Right lobe of liver (tissue), 6 donors: ENCODE data around the gene CAMKK1. TPM values are rescaled to one million over a fixed set of nuclear protein-coding genes. Genes with fewer than 3 reads are reported as not detected.

Experiments
- ATAC-seq, 4 donors: fragments of 200-7000 bp; cut with Tn5 transposase; one replicate each; pipeline ENCODE4 v1.9.1; 2020; ENCODE audit warnings: mild to moderate bottlenecking in 4 of 4, moderate library complexity in 4 of 4
- DNase-seq, 3 donors: peaks; one replicate each; pipeline ENCODE4 v3.0.0-alpha.2; 2020
- H3K27ac ChIP-seq, 3 donors: fragments of 200-600 bp; one replicate each; pipeline ENCODE4 v1.8.0; 2022
- H3K27me3 ChIP-seq, 2 donors: fragments of 200-600 bp; one replicate each; pipeline ENCODE4 v1.8.0; 2022
- H3K36me3 ChIP-seq, 4 donors: fragments of 200-600 bp; sonication (generic) in 1 of 4; one replicate each; pipeline versions ENCODE4 v1.5.1 to v1.8.0; 2017 to 2022; ENCODE audit warnings: control low read depth in 1 of 4
- H3K4me1 ChIP-seq, 4 donors: fragments of 200-600 bp; sonication (generic) in 1 of 4; one replicate each; pipeline versions ENCODE4 v1.5.1 to v1.8.0; 2017 to 2022; ENCODE audit warnings: control low read depth in 1 of 4
- H3K4me3 ChIP-seq, 3 donors: fragments of 200-600 bp; one replicate each; pipeline ENCODE4 v1.8.0; 2022
- H3K9me3 ChIP-seq, 4 donors: fragments of 200-600 bp; sonication (generic) in 1 of 4; one replicate each; pipeline versions ENCODE4 v1.5.1 to v1.8.0; 2017 to 2022; ENCODE audit warnings: control low read depth in 1 of 4
- CTCF ChIP-seq, 4 donors: fragments of 200-600 bp in 3 of 4; fragments of 450-650 bp in 1 of 4; IDR thresholded peaks; one replicate each; pipeline versions ENCODE4 v1.5.1 to v1.8.0; 2016 to 2022; ENCODE audit warnings: antibody characterized with exemption in 4 of 4, mild to moderate bottlenecking in 2 of 4
- POLR2A ChIP-seq: fragments of 450-650 bp; IDR thresholded peaks from one replicate; pipeline ENCODE4 v1.6.1; 2017; ENCODE audit warnings: antibody characterized with exemption, mild to moderate bottlenecking
- WGBS: methylation state at CpG from one replicate; pipeline ENCODE4 v1.1.6; 2018; ENCODE audit warnings: low coverage, low lambda C conversion rate; ENCODE audit not compliant: insufficient coverage; ENCODE audit errors: missing lambda C conversion rate; 5-methylcytosine and 5-hydroxymethylcytosine counted together
- intact Hi-C, 2 donors: fragments of 100-400 bp; cut with DNase I; formaldehyde crosslinking; loops; one replicate each; pipeline versions ENCODE4 v1.11.2 to v1.14.1; 2022
- total RNA-seq, 6 experiments: library from RNA; depleted of rRNA in 2 of 6; stranded (reverse); fragments of >200 nt in 2 of 6; fragmentation: NEBNext Ultra II Directional in 3 of 6; extraction: Animal tissue kit (Norgen Biotek cat#: 25700) in 3 of 6; gene quantifications; one replicate each; pipeline versions ENCODE4 v1.1.0 to v1.2.4, GENCODE V29; 2016 to 2023
- donor health status: DM: no; HTN: yes; CAD: no.
- donor health status: DM: no; HTN: no; CAD: no.
- donor health status: DM: no; HTN: no; CAD: no.
- donor health status: DM: no; HTN: yes; CAD: no.
- donor health status: DM: no; HTN: yes; CAD: no.

CAMKK1 gene
- total RNA-seq, 6 experiments from 2014 or later: 0.35 to 1.1 (median 0.47) TPM

GRCh38 chr17:3893720-3894116 lies 865 bp upstream of the CAMKK1 start:
- WGBS: 82% methylated on average over 5 of the region's 7 CpGs
- Histone ChIP-seq H3K4me1 (peaks cover 0 to 11% (median 3%) of the 10 kb centered on the region in 4 donors), H3K4me3 (no peak overlapping the region)

GRCh38 chr17:3892095-3892998 lies 506 bp downstream of the CAMKK1 start:
- peak overlapping the region; percentile 44 to 60 (median 50) for H3K4me3 ChIP-seq
- no peaks in the 10 kb centered on the region for H3K36me3 ChIP-seq
- intact Hi-C loops: no loop called here
- DNase-seq (peak; percentile 68 to 84 (median 80)), ATAC-seq (peak; percentile 44 to 60 (median 54))
- H3K9me3 ChIP-seq: no peaks in the 10 kb centered on the region
- H3K27ac ChIP-seq: peak overlapping the region in 2 of 3 donors; percentile 17 to 47
- WGBS: no CpG with 5 or more reads among the region's 96 CpGs
- peaks cover 0 to 13% (median 3%) of the 10 kb centered on the region in 4 donors for H3K4me1 ChIP-seq
- TF ChIP-seq POLR2A (no peak), CTCF (IDR thresholded peaks at IDR 0.05) (no peak)
- H3K27me3 ChIP-seq: no peaks in the 10 kb centered on the region

More at GRCh38 chr17:3893720-3894116, 865 bp upstream of the CAMKK1 start:
- peak overlapping the region; percentile 24 to 76 (median 48) for H3K27ac ChIP-seq
- no peaks in the 10 kb centered on the region for H3K9me3 ChIP-seq
- TF ChIP-seq POLR2A (no peak), CTCF (IDR thresholded peaks at IDR 0.05) (no peak)
- H3K27me3 ChIP-seq: no peaks in the 10 kb centered on the region
- H3K36me3 ChIP-seq: no peaks in the 10 kb centered on the region
- intact Hi-C loops: no loop called here
- ATAC-seq (no peak), DNase-seq (no peak)

GRCh38 chr17:3891626-3892094 lies 1.2 kb downstream of the CAMKK1 start:
- TF ChIP-seq CTCF (IDR thresholded peaks at IDR 0.05) (no peak), POLR2A (no peak)
- intact Hi-C loops: no loop called here
- H3K36me3 ChIP-seq: no peaks in the 10 kb centered on the region

GRCh38 chr17:3890878-3891219 lies 2.0 kb downstream of the CAMKK1 start:
- Histone ChIP-seq H3K27me3 (no peaks in the 10 kb centered on the region), H3K9me3 (no peaks in the 10 kb centered on the region), H3K4me3 (no peak overlapping the region), H3K4me1 (peaks cover 0 to 14% (median 3%) of the 10 kb centered on the region in 4 donors), H3K27ac (no peak overlapping the region), H3K36me3 (no peaks in the 10 kb centered on the region)
- intact Hi-C loops: no loop called here
- ATAC-seq (no peak), DNase-seq (no peak)
- 49% methylated on average over 3 of the region's 4 CpGs for WGBS
- TF ChIP-seq POLR2A (no peak), CTCF (IDR thresholded peaks at IDR 0.05) (no peak)

More at GRCh38 chr17:3891626-3892094, 1.2 kb downstream of the CAMKK1 start:
- Histone ChIP-seq H3K9me3 (no peaks in the 10 kb centered on the region), H3K4me1 (peaks cover 0 to 14% (median 3%) of the 10 kb centered on the region in 4 donors), H3K4me3 (no peak overlapping the region), H3K27ac (no peak overlapping the region), H3K27me3 (no peaks in the 10 kb centered on the region)
- no peak for DNase-seq
- WGBS: 31% methylated on average over 9 of the region's 12 CpGs
- ATAC-seq: no peak
